H9 (cell line): ENCODE data around the gene ZNF618. TPM values are rescaled to one million over a fixed set of nuclear protein-coding genes. Genes with fewer than 3 reads are reported as not detected.

Experiments used
- DNase-seq: peaks from one replicate; pipeline ENCODE4 v3.0.0-alpha.2; 2017
- H2AFZ ChIP-seq: one replicate; pipeline ENCODE4 v1.6.1; 2013; ENCODE audit warnings: mild to moderate bottlenecking, low read length, control low read depth, moderate library complexity
- H2AK5ac ChIP-seq: 2 replicates; pipeline ENCODE4 v1.6.1; 2013; ENCODE audit warnings: low read length, control low read depth, mixed read lengths; ENCODE audit not compliant: insufficient read length
- H2BK120ac ChIP-seq: one replicate; pipeline ENCODE4 v1.6.1; 2013; ENCODE audit warnings: low read depth, mild to moderate bottlenecking, low read length, control low read depth, inconsistent platforms; ENCODE audit not compliant: poor library complexity, severe bottlenecking
- H2BK12ac ChIP-seq: 2 replicates; pipeline ENCODE4 v1.6.1; 2013; ENCODE audit warnings: low read length, control low read depth, mixed read lengths, low read depth; ENCODE audit not compliant: insufficient read length
- H2BK15ac ChIP-seq: 2 replicates; pipeline ENCODE4 v1.6.1; 2013; ENCODE audit warnings: low read depth, low read length, control low read depth
- H2BK20ac ChIP-seq: one replicate; pipeline ENCODE4 v1.6.1; 2013; ENCODE audit warnings: low read depth, mild to moderate bottlenecking, low read length, control low read depth, inconsistent platforms; ENCODE audit not compliant: poor library complexity, severe bottlenecking
- H2BK5ac ChIP-seq: 2 replicates; pipeline ENCODE4 v1.6.1; 2013; ENCODE audit warnings: low read length, control low read depth, mixed read lengths; ENCODE audit not compliant: insufficient read length
- H3K14ac ChIP-seq: 2 replicates; pipeline ENCODE4 v1.6.1; 2013; ENCODE audit warnings: low read length, control low read depth; ENCODE audit not compliant: insufficient read depth
- H3K18ac ChIP-seq: 2 replicates; pipeline ENCODE4 v1.6.1; 2013; ENCODE audit warnings: low read depth, mild to moderate bottlenecking, mixed read lengths, low read length, control low read depth; ENCODE audit not compliant: insufficient read length
- H3K23ac ChIP-seq: 2 replicates; pipeline ENCODE4 v1.6.1; 2013; ENCODE audit warnings: low read length, control low read depth, mixed read lengths, low read depth; ENCODE audit not compliant: insufficient read length
- H3K23me2 ChIP-seq: 2 replicates; pipeline ENCODE4 v1.6.1; 2013; ENCODE audit warnings: low read depth, mild to moderate bottlenecking, mixed read lengths, low read length, control low read depth; ENCODE audit not compliant: insufficient read length, poor library complexity, severe bottlenecking
- H3K27ac ChIP-seq: 2 replicates; pipeline ENCODE4 v1.5.1; 2013; ENCODE audit warnings: low read length, control low read depth, mixed read lengths, low read depth; ENCODE audit not compliant: insufficient read length
- H3K27me3 ChIP-seq: 2 replicates; pipeline ENCODE4 v1.6.1; 2013; ENCODE audit warnings: low read length, control low read depth, inconsistent platforms; ENCODE audit not compliant: insufficient read depth
- H3K4ac ChIP-seq: 2 replicates; pipeline ENCODE4 v1.6.1; 2013; ENCODE audit warnings: low read depth, mild to moderate bottlenecking, control low read depth, inconsistent platforms, low read length, moderate library complexity
- H3K4me1 ChIP-seq: 2 replicates; pipeline ENCODE4 v1.6.1; 2013; ENCODE audit warnings: low read length, control low read depth, inconsistent platforms; ENCODE audit not compliant: insufficient read depth
- H3K4me2 ChIP-seq: 2 replicates; pipeline ENCODE4 v1.6.1; 2013; ENCODE audit warnings: low read length, control low read depth, mixed read lengths; ENCODE audit not compliant: insufficient read length, insufficient read depth
- H3K56ac ChIP-seq: 2 replicates; pipeline ENCODE4 v1.6.1; 2013; ENCODE audit warnings: low read depth, mild to moderate bottlenecking, mixed read lengths, low read length, control low read depth; ENCODE audit not compliant: insufficient read length
- H3K79me1 ChIP-seq: 2 replicates; pipeline ENCODE4 v1.6.1; 2013; ENCODE audit warnings: low read depth, mild to moderate bottlenecking, moderate library complexity, low read length, control low read depth, inconsistent platforms; ENCODE audit not compliant: insufficient read depth, poor library complexity, severe bottlenecking
- H3K79me2 ChIP-seq: 2 replicates; pipeline ENCODE4 v1.6.1; 2013; ENCODE audit warnings: low read length, control low read depth, inconsistent platforms; ENCODE audit not compliant: insufficient read depth
- H3K9ac ChIP-seq: 2 replicates; pipeline ENCODE4 v1.6.1; 2013; ENCODE audit warnings: low read length, control low read depth, mixed read lengths; ENCODE audit not compliant: insufficient read length; ENCODE audit errors: extremely low read depth
- H3K9me3 ChIP-seq: one replicate; pipeline ENCODE4 v1.6.1; 2013; ENCODE audit warnings: low read depth, low read length, inconsistent platforms; ENCODE audit not compliant: control insufficient read depth
- H3T11ph ChIP-seq: one replicate; pipeline ENCODE4 v1.6.1; 2013; ENCODE audit warnings: mild to moderate bottlenecking, low read length, control low read depth, inconsistent platforms
- H4K20me1 ChIP-seq: one replicate; pipeline ENCODE4 v1.6.1; 2013; ENCODE audit not compliant: control insufficient read depth, insufficient read length, insufficient read depth
- H4K5ac ChIP-seq: 2 replicates; pipeline ENCODE4 v1.6.1; 2013; ENCODE audit warnings: low read depth, mild to moderate bottlenecking, mixed read lengths, low read length, control low read depth; ENCODE audit not compliant: insufficient read length
- H4K8ac ChIP-seq: replicated peaks from 2 replicates; pipeline ENCODE4 v1.6.1; 2013; ENCODE audit warnings: low read length, control low read depth, mixed read lengths, low read depth; ENCODE audit not compliant: insufficient read length
- H4K91ac ChIP-seq: 2 replicates; pipeline ENCODE4 v1.6.1; 2013; ENCODE audit warnings: low read depth, mild to moderate bottlenecking, moderate library complexity, mixed read lengths, low read length, control low read depth; ENCODE audit not compliant: insufficient read length
- H3K27ac Mint-ChIP-seq, 3 experiments: 2 replicates in 2 of 3; 3 replicates in 1 of 3; pipeline ENCODE4 v1.8.0; 2020 to 2021; ENCODE audit warnings: mixed read lengths in 3 of 3, mild to moderate bottlenecking in 1 of 3, moderate library complexity in 1 of 3
- H3K27me3 Mint-ChIP-seq: 2 replicates; pipeline ENCODE4 v1.8.0; 2021; ENCODE audit warnings: low read depth, mild to moderate bottlenecking, moderate library complexity, mixed read lengths
- H3K36me3 Mint-ChIP-seq, 3 experiments: 2 replicates in 2 of 3; 3 replicates in 1 of 3; pipeline ENCODE4 v1.8.0; 2020 to 2021; ENCODE audit warnings: low read depth in 3 of 3, mixed read lengths in 3 of 3; ENCODE audit not compliant: insufficient read depth in 1 of 3
- H3K4me1 Mint-ChIP-seq, 2 experiments: 2 replicates each; pipeline ENCODE4 v1.8.0; 2020; ENCODE audit warnings: mixed read lengths in 2 of 2
- H3K4me3 Mint-ChIP-seq, 2 experiments: 2 replicates in 1 of 2; 3 replicates in 1 of 2; pipeline ENCODE4 v1.8.0; 2020 to 2021; ENCODE audit warnings: mild to moderate bottlenecking in 2 of 2, mixed read lengths in 2 of 2, moderate library complexity in 1 of 2
- H3K9me3 Mint-ChIP-seq, 2 experiments: 2 replicates in 1 of 2; 3 replicates in 1 of 2; pipeline ENCODE4 v1.8.0; 2020; ENCODE audit warnings: mild to moderate bottlenecking in 2 of 2, mixed read lengths in 2 of 2, moderate library complexity in 1 of 2
- CTCF ChIP-seq: fragments of 200-600 bp; sonication (generic); conservative IDR thresholded peaks from 3 replicates; pipeline ENCODE4 v1.8.0; 2021; ENCODE audit warnings: antibody characterized with exemption, mild to moderate bottlenecking
- WGBS: extraction: QIAGEN DNeasy Blood & Tissue Kit; methylation state at CpG from one replicate; pipeline ENCODE4 v1.1.7; 2013; ENCODE audit warnings: missing lambda C conversion rate, low lambda C conversion rate, mixed read lengths; ENCODE audit not compliant: insufficient read length; ENCODE audit errors: extremely low coverage; 5-methylcytosine and 5-hydroxymethylcytosine counted together
- total RNA-seq: library from RNA; stranded (reverse); gene quantifications from 2 replicates; pipeline ENCODE4 v1.2.1, GENCODE V29; 2021

The ZNF618 gene
- total RNA-seq, 1 experiment from 2014 or later, result 13.6 TPM

- H4K91ac ChIP-seq, result no peak overlapping the region
- H2BK120ac ChIP-seq, result no peak overlapping the region
- no peak for DNase-seq
- no peak overlapping the region for H2AFZ ChIP-seq
- H2BK5ac ChIP-seq, result no peak overlapping the region
- peaks cover 9% of the 10 kb centered on the region for H3K9me3 ChIP-seq
- Mint-ChIP-seq H3K27ac (no peak overlapping the region), H3K4me1 (peaks cover 3% of the 10 kb centered on the region in 2 experiments; a peak in 1 of 4 replicates), H3K27me3 (no peaks in the 10 kb centered on the region), H3K9me3 (peaks cover 18 to 32% of the 10 kb centered on the region in 2 experiments), H3K4me3 (no peak overlapping the region), H3K36me3 (peaks cover 9 to 39% (median 19%) of the 10 kb centered on the region in 3 experiments)
- H3K79me2 ChIP-seq, result no peaks in the 10 kb centered on the region; the same call in 1 of the 2 replicates
- no peak overlapping the region for H3K9ac ChIP-seq
- peaks cover 2% of the 10 kb centered on the region; the same call in 1 of the 2 replicates for H3K4me1 ChIP-seq
- no peak overlapping the region for H3T11ph ChIP-seq
- H3K4ac ChIP-seq, result no peak overlapping the region
- no peak overlapping the region for H3K18ac ChIP-seq
- H3K27me3 ChIP-seq, result no peaks in the 10 kb centered on the region
- H3K23ac ChIP-seq, result no peak overlapping the region
- TF ChIP-seq CTCF, result no peak
- no peak overlapping the region for H3K56ac ChIP-seq
- H2BK12ac ChIP-seq, result no peak overlapping the region
- H3K23me2 ChIP-seq, result no peaks in the 10 kb centered on the region
- no peak overlapping the region for H3K27ac ChIP-seq
- H3K14ac ChIP-seq, result no peak overlapping the region
- peaks cover 4% of the 10 kb centered on the region for H3K79me1 ChIP-seq
- WGBS, result no CpG with 5 or more reads among the region's 6 CpGs
- no peak overlapping the region for H2AK5ac ChIP-seq
- H4K20me1 ChIP-seq, result no peaks in the 10 kb centered on the region
- H3K4me2 ChIP-seq, result no peak overlapping the region
- no peak overlapping the region for H4K5ac ChIP-seq
- no peak overlapping the region for H2BK15ac ChIP-seq
- H2BK20ac ChIP-seq, result no peak overlapping the region
- H4K8ac ChIP-seq, result no peak overlapping the region
Observed at GRCh38 chr9:113929634-113930389, 53.7 kb downstream of the ZNF618 start.
